Activated T-cell treated with anti-CD3 and anti-CD28 coated beads, Interleukin-2, amount 50 U/mL, for 48 hours (primary cell): ENCODE results near the gene NECAB3.

Experiments used
- DNase-seq, 2 experiments: peaks; one replicate each; pipeline ENCODE4 v3.0.0-alpha.2; 2020

NECAB3 gene

DNA sequence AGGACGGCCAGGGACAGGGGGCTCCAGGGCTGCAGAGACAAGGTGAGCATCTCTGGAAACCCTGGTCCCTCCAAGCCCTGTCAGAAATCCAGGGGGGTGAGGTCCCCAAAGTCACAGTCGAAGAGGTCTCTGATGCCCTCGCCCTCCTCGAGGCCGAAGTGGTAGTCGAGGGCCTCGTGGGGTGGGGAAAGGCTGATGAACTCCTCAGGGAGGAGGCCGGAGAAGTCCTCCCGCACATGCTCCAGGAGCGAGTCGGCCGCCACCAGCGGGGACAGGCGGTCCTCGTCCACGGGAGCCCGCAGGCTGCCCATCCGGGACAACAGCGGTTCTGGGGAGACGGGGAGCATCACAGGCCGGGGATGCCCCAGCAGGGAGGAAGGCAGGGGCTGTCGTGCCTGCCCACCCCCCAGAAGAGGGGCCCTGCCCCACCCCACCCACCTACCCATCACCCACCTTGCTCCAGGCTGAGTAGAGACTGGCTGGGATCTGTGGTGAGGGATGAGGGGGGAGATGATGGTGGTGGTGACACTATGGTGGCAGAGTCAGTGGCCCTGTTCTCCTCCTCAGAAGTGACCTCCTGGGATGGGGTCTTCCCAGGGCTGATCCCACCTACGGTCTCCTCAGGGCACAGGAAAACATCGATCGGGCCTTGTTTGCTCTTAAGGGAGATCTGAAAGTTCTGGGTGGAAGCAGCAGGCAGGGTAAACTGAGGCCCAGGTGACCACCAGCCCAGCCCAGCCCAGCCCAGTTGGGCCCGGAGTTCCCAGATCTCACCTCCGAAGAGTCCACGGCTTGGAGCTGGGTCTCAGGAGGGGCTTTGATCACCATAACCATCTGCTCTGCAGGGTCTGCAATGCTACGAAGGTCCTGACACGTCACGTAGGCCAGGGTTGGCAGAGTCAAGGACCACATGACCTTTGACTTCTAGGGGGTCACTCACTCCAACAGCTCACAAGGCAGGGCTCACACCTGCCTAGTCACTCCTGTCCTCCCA is 2.7 kb upstream of the NECAB3 start:
- no peak for DNase-seq

DNA sequence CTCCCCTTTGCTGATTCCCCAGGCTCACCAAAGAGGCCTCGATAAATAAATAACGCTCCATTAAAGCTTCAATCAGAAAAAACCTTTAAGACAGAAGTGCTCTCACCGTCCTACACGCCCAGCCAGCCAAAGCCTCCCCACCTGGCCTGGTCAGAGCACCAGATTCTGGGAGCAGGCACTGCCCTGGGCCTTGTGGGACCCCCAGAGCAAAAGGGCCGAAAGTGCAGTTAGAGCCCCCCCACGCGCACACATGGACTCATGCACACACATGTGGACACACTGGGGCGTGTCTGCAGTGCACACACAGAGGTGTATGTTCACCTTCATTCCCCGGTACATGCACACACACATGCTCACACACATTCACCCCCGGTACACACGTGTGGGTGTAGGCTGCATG is 1.9 kb upstream of the NECAB3 start:
- DNase-seq, result no peak

DNA sequence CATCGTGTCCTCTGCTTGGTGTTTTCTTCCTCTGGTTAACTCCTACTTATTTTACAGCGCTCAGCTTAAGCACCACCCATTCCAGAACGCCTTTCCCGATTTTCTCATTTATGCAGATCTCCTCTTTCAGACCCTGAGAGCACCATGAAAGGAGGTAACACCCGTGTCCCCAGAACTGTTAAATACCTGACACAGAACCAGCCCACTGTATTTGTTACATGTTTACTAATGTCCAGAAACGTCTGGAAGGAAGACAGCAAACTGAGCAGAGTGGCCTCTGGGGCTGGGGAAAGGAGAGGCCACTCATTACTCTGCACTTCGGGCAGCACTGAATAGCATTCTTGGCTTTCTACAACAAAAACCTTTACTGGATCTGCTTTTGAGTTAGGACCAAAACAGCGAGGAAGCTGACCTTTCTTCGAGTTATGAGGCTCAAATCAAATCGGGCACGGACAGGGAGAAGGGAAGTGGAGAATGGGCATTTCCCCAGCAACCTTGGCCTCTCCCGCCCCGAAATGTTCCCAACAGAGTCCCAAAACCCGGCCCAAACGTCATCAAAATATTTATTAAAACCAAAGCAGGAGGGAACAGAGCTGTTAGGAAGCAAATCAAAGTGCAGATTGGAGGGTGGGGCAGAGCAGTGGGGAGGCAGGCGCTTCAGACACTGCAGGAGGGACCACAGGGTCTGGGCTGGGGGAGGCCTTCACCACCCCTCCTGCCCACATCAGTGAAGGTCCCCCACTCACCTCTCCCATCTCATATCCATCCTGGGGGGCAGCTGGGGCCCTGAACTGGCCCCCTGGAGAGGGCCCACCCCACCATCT is 1.1 kb upstream of the NECAB3 start:
- no peak for DNase-seq

DNA sequence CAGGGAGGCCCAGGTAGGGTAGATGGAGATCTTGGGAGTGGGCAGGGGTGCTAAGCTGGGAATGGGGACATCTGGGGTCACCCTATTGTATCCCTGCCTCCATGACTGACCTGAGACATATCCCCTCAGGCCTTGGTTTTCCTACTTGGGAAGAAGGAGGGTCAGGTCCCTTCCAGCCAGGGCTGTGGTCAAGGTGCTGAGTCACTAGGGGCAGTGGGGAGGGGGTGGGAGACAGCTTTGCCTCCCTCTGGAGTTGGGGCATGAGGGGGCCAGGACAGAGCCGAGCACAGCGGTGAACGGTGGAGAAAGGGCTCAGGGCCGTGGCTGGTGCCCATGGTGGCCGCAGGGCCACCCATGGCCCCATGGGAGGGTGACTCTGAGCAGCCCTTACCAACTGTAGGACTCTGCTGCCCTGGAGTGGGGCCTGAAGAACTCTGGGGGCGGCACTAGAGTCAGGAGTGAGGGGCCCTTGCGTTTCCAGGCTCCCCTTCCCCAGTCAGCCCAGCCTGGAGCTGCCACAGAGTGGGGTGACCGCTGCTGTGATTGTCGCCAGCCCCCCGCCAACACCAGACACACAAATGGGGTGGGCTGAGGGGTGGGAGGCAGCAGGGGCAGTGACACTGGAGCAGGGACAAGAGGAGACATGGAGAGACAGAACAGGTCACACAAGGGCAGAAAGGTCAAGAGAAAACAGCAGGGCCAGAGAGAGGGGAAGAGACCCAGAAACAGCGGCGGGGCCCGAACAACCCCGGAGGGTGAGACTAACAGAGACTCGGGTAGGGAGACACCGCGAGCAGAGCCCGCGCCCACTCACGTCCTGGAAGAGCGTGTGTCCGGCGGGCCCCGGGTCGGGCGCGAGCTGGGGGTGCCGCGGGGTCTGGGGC is 576 bp downstream of the NECAB3 start:
- peak in 1 of 2 experiments; percentile 53 for DNase-seq

DNA sequence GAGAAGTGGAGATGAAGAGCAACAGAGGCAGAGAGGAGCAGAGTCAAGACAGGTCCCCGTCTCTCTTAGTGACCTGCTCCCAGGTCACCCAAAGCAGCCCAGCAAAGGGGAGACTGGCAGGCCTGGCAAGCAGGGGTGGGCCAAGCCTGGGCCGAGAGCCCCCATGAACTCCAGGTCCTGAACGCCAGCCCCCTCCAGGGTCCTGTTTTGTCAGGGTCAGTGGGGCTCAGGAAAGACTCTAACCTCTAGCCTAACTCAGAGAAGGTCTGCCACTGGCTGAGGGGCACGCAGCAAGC is 1.2 kb downstream of the NECAB3 start:
- DNase-seq, result no peak

DNA sequence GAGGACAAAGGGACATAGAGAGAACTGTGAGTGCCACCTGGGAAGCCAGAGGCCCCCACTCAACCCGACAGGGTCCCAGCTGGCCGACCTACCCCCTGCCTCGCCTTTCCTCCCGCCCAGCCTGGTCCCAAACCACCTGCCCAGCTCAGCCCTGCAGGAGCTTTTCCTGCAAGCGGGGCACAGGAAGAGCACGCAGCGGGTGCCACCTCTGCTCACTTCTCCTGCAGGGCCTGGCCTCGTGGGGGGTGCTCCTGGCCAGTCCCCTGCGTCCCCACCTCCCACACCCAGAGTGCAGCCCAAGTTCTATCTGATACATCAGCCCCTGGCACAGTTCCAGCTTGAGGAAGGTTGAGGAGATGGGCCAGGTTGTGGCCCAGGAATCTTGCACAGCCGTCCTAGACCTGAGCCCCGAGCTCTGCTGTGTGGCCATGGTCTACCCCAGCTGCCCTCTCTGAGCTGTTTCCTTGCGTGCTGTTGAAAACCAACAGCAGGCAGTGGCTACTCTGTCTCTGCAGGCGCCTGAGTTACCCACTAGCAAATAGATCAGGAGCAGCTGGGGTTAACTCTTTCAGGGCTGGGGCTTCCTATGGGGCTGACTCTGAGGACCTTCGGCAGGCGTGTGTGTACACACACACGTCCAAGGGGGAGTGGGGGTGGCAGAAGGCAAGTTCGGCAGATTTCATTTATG is 1.7 kb downstream of the NECAB3 start:
- DNase-seq, result no peak

DNA sequence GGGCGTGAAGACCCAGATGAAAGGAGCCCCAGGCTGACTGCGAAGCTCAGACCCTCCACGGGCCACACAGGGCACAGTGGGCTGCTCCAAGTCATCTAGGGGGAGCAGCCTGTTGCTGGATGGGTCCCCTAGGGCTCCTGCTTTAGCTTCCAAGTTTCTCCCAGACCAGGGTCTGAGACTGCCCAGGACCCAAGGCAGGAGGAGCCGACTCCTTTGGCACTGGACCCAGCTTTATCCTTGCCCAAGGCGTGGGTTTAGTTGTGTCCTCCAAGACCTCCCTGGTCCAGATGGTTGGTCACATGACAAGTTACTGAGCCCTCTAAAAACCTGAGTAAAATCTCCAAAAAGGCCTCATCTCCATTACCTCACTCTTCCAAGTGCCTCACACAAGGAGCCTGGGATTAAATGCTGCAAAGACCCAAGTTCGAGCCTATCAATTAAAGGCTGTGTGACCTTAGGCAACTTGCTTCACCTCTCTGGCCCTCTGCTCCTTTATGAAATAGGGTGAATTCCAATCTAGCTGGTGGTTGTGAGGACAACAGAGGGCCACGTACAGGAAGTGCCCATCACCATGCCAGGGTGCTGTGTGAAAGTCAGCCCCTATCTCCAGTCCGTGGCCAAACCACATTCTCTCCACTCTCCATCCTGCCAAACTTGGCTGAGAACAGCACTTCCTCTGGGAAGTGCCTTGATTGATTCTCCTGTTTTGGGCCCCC is 2.5 kb downstream of the NECAB3 start:
- DNase-seq, result no peak

DNA sequence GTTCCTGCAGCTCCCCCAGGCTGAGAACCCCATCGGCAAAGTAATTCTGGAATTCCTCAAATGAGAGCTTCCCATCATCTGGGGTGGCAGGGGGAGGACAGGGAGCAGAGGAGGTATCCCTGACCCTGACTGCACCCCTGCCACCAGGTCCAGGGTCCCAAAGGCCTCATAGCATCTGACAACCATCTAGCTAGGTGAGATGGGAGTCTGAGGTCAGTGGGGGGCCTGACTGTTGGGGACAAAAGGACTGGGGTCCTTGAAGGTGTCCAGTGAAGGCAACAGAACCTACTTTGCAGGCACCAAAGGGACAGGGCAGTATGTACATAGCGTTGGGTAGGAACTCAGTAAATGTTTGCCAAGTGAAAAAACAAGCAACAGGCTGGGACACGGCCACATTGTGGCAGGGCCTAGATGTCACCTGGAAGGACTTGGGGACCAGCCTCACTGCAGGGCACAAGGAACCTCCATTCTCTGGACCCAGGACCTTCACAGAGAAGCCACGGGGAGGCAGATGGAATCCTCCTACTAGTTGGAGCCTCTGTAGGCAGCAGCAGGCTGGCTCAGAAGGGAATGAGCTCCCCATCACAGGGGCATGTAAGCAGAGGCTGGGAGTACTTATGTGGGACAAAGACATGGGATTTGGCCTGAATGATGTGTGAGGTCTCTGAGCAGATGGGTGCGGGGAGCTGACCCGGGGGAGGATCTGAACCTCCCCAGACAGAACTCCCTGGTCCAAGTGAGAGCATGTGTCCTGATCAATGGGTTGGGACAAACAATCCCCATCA is 3.3 kb downstream of the NECAB3 start:
- DNase-seq, result no peak

DNA sequence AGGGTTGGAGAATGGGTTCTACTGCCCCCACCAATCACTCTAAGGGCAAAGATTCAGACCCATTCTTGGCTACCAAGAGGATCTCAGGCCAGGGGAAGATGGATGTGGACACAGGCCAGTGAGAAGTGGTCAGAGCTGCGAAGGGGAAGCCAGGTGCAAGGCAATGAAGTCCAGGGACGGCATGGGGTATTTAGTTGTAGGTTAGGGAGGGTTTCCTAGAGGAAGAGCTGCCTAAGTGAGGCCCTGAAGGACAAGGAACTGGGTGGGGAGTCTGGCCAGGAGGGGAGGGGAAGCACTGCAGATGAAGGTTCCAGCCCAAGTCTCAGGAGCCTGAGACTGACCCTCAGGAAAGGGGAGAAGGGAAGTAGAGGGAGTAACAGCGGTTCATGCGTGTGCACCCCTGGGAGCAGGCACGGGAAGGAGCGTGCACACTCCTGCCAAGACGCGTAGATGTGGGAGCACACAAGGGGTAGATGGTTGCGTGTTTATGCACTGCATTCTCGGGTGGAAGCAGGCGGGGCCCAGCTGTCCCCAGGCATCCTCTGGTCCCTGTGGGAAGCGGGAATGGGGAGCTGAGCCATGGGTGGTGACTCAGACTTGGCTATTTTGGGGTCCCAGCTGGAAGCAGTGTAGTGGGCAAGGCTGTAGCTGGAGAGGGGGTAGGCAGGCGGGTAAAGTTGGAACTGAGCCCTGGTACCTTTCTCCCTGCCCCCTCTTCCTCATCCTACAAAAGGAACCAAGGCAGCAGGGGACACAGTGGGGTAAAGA is 4.2 kb downstream of the NECAB3 start:
- DNase-seq, result no peak

DNA sequence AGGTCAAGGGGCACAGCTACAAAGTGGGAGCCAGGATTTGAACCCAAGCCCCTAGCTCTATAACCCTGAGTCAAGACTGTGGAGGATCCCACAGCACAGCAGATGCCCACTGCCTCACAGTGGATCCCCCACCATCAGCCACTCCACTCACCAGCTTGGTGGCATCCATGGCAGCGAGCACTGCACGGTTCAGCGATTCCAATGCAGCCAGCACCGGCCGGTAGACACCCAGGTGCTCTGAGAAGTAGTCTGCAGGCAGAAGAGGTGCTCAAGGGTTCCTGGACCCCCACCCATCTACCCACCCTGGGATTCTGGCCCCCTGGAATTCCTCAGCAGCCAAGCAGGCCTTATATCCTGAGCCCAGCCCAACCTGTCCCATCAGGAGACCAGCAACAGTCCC is 5.0 kb downstream of the NECAB3 start:
- DNase-seq, result no peak

DNA sequence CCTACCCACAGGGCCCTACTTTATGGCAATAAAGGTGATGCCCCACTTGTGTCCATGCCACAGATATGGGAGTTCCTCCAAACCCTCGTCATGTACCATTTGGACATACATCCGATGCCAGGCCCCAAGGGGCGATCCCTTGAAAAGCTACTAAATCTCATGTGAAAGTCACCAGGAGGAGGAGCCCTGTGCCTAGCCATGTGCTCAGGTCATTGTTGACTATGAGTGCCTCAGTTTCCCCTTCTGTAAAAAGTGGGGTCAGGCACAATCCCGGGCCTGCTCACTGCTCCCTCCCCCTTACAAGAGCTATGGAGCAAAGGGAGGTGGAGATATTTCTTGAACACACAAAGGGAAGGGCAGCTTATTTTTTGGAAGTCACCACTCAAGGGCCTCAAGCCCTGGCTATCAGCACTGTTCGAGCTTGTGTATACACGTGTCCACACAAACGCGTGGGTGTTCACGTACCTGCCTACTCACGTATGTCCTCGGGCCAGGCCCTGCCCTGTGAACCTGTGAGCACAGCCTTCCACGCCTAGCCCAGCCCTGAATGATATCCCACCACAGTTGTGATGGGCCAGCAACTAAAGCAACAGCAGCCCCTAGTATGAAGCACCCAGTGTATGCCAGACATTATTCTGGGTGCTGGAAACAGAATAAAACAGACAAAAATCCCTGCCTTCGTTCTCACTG is 5.6 kb downstream of the NECAB3 start:
- DNase-seq, result no peak

DNA sequence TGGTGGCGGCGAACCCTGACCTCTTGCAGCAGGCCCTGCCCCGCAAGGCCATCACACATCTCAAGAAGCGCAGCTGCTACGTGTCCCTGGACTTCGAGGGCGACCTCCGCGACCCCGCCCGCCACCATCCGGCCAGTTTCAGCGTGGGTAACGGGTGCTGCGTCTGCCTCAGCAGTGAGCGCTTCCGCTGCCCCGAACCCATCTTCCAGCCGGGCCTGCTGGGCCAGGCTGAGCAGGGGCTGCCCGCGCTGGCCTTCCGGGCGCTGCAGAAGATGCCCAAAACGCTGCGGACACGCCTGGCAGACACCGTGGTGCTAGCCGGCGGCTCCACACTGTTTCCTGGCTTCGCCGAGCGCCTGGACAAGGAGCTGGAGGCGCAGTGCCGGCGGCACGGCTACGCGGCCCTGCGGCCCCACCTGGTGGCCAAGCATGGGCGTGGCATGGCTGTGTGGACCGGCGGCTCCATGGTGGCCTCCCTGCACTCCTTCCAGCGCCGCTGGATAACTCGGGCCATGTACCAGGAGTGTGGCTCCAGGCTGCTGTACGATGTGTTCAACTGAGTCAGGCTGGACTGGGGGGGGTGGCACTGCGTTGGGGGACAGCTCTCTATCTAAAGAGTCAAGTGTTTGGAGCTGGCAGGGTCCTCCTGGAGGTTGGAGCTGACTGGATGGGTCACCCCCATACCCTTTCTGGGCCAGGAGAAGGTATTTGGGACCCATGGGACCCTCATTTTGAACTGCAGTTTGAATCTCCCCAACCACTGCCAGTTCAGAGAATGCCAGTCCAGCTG is 6.4 kb downstream of the NECAB3 start:
- DNase-seq, result peak; percentile 87 to 91

DNA sequence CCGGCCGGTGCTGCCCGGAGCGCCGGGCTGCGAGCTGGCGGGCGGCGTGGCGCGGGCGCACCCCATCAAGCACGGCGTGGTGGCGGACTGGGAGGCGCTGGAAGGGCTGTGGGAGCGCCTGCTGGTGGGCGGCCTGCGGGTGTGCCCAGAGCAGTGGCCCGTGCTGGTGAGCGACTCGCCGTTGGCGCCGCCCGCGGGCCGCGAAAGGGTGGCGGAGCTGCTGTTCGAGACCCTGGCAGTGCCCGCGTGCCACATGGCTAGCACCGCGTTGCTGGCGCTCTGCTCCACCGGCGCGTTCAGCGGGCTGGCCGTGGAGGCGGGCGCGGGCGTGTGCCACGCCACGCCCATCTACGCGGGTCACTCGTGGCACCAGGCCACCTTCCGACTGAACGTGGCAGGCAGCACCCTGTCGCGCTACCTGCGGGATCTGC is 7.0 kb downstream of the NECAB3 start:
- peak; percentile 70 to 78 for DNase-seq

DNA sequence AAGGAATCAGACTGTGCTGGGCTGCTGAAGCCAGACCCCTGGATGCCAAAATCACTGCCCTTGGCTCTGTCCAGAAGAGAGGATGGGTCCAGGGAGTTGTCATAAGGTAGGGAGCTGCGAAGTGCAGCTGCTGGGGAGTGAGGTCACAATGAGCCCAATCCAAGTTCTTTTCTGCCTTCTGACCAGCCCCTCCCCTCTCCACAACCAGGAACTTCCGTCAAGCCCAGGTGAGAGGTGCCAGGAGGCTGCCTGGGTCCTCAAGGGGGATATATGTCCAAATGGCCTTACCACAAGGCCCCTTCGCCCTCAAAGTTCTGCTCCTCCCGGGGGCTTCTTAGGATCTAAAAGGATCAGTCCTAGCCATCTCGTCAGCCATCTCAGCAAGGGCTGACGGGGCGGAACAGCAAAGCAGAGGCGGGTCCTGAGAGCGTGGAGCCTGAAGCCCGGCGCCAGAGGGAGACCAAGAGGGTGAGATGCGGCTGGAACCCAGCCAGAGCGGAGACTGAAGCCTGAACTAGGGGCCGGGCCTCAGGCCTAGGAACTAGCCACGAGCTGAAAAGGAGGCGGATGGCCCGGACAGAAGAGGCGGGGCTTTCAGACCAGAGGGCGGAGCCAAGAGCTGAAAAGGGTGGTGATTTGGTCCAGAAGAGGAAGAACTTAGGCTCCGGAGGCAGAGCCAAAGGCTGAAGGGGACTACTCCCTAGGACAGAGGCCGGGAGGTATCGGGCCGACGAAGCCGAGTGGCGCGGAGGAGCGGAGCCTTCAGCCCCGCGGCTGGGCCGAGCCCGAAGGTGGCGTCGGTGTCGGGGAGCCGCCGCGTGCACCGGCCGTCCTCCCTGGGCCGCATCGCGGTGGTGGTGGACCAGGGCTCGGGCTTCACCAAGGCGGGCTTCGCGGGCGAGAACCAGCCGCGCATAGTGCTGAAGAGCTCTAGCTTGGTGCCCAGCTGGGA is 7.7 kb downstream of the NECAB3 start, which contains the start of gene ACTL10:
ACTL10 (plus strand) TSS at position 651 of the 952 bp plus-strand sequence. CDS start 555 bp downstream, outside the sequence.
- DNase-seq, result peak; percentile 94 to 95

DNA sequence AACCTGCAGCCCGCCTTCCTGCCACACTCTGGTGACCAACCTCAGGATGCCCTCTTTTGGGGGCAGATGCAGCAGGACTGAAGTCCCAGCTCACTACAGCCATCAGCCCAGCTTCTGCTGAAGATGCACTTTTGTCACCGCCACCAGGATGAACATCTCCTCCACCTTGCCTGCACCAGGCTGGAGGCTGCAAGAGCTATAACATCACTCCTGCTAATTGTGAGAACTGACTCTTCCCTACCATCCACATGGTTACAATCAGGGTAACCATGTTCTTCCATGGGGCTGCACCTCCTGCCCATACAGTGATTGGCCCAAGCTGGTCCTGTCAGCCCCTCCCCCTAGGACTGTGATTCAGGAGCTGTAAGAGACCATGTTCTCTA is 9.5 kb downstream of the NECAB3 start:
- DNase-seq, result no peak

DNA sequence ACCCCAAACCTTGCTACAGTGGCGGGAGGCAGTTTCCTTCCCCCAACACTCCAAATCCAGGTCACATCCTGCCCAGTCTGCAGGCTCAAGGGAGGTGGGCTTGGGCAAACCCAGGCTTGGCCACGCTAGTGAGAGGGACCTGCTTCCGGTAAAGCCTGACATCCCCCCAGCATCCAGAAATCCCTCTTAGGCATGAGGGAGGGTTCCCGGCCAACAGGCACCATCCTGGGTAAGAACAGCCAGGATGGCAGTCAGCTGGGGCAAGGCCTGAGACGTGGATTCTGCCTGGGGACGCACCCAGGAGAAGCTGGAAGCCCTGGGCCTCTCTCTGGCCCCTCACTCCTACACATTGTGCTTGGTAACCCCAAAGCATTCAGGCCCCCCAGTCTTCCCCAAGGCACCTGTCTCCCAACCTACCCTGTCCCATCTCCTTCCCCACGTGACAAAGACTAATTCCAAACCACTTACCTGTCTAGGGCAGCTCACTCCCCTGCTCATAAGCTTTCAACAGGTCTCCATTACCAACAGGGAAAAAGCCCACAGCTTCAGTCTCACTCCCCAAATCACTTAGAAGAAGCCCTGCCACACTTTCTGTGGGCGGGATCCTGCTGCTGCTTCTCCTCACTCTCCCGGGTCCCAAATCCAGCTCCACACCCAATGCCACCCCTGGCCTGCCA is 10.0 kb downstream of the NECAB3 start:
- peak in 1 of 2 experiments; percentile 38 for DNase-seq
